CD4-positive, alpha-beta T cell (primary cell): ENCODE results near the gene SACS. TPM values are rescaled to one million over a fixed set of nuclear protein-coding genes. Genes with fewer than 3 reads are reported as not detected.

Experiments
- ATAC-seq: fragments of 200-7000 bp; cut with Tn5 transposase; one replicate; pipeline ENCODE4 v1.10.0; 2022; ENCODE audit warnings: mild to moderate bottlenecking; ENCODE audit not compliant: poor library complexity
- CTCF ChIA-PET: fragments of 350-600 bp; sonication (Branson Sonifier 250); formaldehyde crosslinking; loops from one replicate; lab custom pipeline; 2021; ENCODE audit warnings: antibody characterized with exemption, inconsistent platforms; lab: Charles Lee
- POLR2A ChIA-PET: fragments of 350-600 bp; sonication (Branson Sonifier 250); formaldehyde crosslinking; loops from one replicate; lab custom pipeline; 2021; ENCODE audit warnings: antibody characterized with exemption, inconsistent platforms; lab: Charles Lee
- DNase-seq, 14 experiments: peaks; one replicate each; pipeline ENCODE4 v3.0.0-alpha.2; 2013 to 2020; ENCODE audit warnings: mixed read lengths in 2 of 14
- H3K27ac ChIP-seq, 2 donors: one replicate each; pipeline versions ENCODE4 v1.5.1 to v1.7.0; 2013; ENCODE audit warnings: low read length in 2 of 2, low read depth in 1 of 2, mild to moderate bottlenecking in 1 of 2
- H3K27me3 ChIP-seq, 2 experiments: 1 replicate in 1 of 2; 2 replicates in 1 of 2; pipeline versions ENCODE4 v1.6.1 to v1.7.0; 2013; ENCODE audit warnings: low read length in 2 of 2, control low read depth in 1 of 2, mild to moderate bottlenecking in 1 of 2, moderate library complexity in 1 of 2; ENCODE audit not compliant: insufficient read depth in 2 of 2, control insufficient read depth in 1 of 2
- H3K36me3 ChIP-seq: one replicate; pipeline ENCODE4 v1.6.1; 2013; ENCODE audit warnings: low read length, control low read depth; ENCODE audit not compliant: insufficient read depth
- H3K4me1 ChIP-seq: one replicate; pipeline ENCODE4 v1.6.1; 2013; ENCODE audit warnings: low read length, control low read depth; ENCODE audit not compliant: insufficient read depth
- H3K4me3 ChIP-seq: one replicate; pipeline ENCODE4 v1.5.1; 2013; ENCODE audit warnings: mild to moderate bottlenecking, low read length, moderate library complexity
- H3K9me3 ChIP-seq, 2 experiments: 1 replicate in 1 of 2; 2 replicates in 1 of 2; pipeline versions ENCODE4 v1.6.1 to v1.7.0; 2013; ENCODE audit warnings: low read length in 2 of 2, mild to moderate bottlenecking in 2 of 2, control low read depth in 1 of 2, moderate library complexity in 1 of 2; ENCODE audit not compliant: control insufficient read depth in 1 of 2, insufficient read depth in 1 of 2
- H3K27ac Mint-ChIP-seq: one replicate; pipeline ENCODE4 v1.8.0; 2020; ENCODE audit warnings: mixed read lengths
- H3K27me3 Mint-ChIP-seq: one replicate; pipeline ENCODE4 v1.8.0; 2021; ENCODE audit warnings: mixed read lengths
- H3K36me3 Mint-ChIP-seq: one replicate; pipeline ENCODE4 v1.8.0; 2021; ENCODE audit warnings: low read depth, mixed read lengths
- H3K4me1 Mint-ChIP-seq: one replicate; pipeline ENCODE4 v1.8.0; 2021; ENCODE audit warnings: low read depth, mixed read lengths
- H3K4me3 Mint-ChIP-seq: one replicate; pipeline ENCODE4 v1.8.0; 2020; ENCODE audit warnings: mild to moderate bottlenecking, mixed read lengths
- H3K9me3 Mint-ChIP-seq: one replicate; pipeline ENCODE4 v1.8.0; 2020; ENCODE audit warnings: mixed read lengths
- intact Hi-C, 2 experiments: fragments of 100-400 bp; cut with DNase I in 1 of 2; cut with micrococcal nuclease in 1 of 2; formaldehyde crosslinking; loops; one replicate each; pipeline versions ENCODE4 v1.15.1 to v1.9.0; 2023 to 2025; cut with DNase I, micrococcal nuclease
- total RNA-seq, 174 experiments: library from RNA in 2 of 174; stranded (reverse) in 2 of 174; gene quantifications; one replicate each; pipeline ENCODE4 v1.2.3 and lab custom pipeline; 2021 to 2026
- TF ChIP-seq, protein P1 (sequence below): fragments of 200-600 bp; IDR thresholded peaks from one replicate; pipeline ENCODE4 v1.8.0; 2022; ENCODE audit warnings: antibody characterized with exemption, mild to moderate bottlenecking

SACS gene
- total RNA-seq, 2 experiments from 2014 or later, result 8.7 to 11.6 TPM

DNA sequence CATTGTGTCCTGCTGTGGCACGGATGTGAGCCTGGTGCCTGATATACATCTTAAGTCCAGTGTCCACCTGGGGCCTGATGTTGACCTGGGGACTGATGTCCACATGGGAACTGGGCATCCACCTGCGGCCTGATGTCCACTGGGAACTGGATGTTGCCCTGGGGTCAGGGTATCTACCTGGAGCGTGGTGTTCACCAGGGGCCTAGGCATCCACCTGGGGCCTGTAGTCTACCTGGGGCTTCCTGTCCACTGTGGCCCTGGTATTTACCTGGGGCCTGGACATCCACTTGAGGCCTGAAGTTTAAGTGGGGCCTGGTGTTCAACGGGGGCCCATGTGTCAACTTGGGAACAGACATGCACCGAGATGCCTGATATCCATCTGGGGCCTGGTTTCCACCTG, 11.9 kb downstream of the SACS start:
- H3K36me3 ChIP-seq, result no peaks in the 10 kb centered on the region
- no peaks in the 10 kb centered on the region for H3K27me3 ChIP-seq
- Mint-ChIP-seq H3K27me3 (no peaks in the 10 kb centered on the region), H3K9me3 (no peaks in the 10 kb centered on the region), H3K36me3 (no peaks in the 10 kb centered on the region), H3K4me1 (no peaks in the 10 kb centered on the region), H3K27ac (no peak overlapping the region), H3K4me3 (no peak overlapping the region)
- no peak overlapping the region for H3K4me3 ChIP-seq
- peaks cover 0 to 6% of the 10 kb centered on the region in 2 experiments for H3K9me3 ChIP-seq
- CTCF ChIA-PET, result no interaction called here
- POLR2A ChIA-PET, result no interaction called here
- intact Hi-C loops, result no loop called here
- DNase-seq (no peak), ATAC-seq (no peak)
- TF ChIP-seq, protein P1, sequence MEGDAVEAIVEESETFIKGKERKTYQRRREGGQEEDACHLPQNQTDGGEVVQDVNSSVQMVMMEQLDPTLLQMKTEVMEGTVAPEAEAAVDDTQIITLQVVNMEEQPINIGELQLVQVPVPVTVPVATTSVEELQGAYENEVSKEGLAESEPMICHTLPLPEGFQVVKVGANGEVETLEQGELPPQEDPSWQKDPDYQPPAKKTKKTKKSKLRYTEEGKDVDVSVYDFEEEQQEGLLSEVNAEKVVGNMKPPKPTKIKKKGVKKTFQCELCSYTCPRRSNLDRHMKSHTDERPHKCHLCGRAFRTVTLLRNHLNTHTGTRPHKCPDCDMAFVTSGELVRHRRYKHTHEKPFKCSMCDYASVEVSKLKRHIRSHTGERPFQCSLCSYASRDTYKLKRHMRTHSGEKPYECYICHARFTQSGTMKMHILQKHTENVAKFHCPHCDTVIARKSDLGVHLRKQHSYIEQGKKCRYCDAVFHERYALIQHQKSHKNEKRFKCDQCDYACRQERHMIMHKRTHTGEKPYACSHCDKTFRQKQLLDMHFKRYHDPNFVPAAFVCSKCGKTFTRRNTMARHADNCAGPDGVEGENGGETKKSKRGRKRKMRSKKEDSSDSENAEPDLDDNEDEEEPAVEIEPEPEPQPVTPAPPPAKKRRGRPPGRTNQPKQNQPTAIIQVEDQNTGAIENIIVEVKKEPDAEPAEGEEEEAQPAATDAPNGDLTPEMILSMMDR, result no peak
- H3K27ac ChIP-seq, result no peak overlapping the region
- H3K4me1 ChIP-seq, result no peaks in the 10 kb centered on the region

DNA sequence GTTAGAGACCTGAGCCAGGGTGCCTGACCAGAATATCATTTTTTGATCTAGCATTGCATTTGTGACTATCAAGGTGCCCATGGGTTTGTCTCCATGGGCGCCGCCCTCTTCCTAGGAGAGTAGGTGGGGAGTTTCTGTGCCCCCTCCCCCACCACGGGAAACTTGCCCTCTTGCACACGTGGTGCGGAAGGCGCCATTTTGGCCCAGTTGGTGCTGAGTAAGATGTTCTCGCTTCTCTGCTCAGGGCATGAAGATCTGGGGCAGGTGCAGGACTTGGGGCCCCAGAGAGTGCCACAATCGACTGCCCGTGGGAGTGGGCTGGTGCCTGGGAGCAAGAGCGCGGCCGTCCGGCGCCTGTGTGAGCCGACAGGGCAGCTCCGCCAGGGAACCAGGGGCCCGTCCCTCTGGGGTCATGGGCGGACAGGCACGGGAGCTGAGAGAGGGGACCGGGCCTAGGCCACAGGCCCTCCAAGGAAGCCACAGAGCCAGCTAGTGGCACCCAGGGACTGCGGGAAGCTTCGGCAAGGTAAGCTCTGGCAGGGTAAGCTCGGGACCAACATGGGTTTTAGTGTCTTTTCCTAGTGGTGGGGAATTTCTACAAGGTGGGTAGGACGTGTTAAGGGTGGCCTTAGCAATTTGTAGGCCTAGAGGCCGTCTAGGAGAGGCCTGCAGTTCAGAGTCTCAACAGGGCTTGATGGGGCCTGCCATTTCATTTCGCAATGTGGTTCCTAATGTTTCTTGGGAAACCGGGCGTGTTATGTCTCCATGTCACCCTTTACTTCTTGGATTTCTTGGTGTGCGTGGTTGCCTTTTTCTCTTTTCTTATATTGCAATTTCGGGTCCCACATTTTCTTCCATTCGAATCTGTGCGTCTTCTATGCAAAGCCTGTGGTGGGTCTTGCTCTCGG, 14.5 kb downstream of the SACS start:
- CTCF ChIA-PET, result no interaction called here
- no peak for DNase-seq

GRCh38 chr13:23414682-23415081, 18.8 kb downstream of the SACS start:
- TF ChIP-seq, protein P1, result no peak
- no peaks in the 10 kb centered on the region for H3K36me3 Mint-ChIP-seq
- H3K9me3 ChIP-seq, result peaks cover 0 to 6% of the 10 kb centered on the region in 2 experiments
- H3K27me3 Mint-ChIP-seq, result no peaks in the 10 kb centered on the region
- no peaks in the 10 kb centered on the region for H3K27me3 ChIP-seq
- no peaks in the 10 kb centered on the region for H3K4me1 Mint-ChIP-seq
- ATAC-seq (no peak), DNase-seq (no peak)
- H3K4me1 ChIP-seq, result no peaks in the 10 kb centered on the region
- CTCF ChIA-PET, result no interaction called here
- POLR2A ChIA-PET, result no interaction called here
- no peak overlapping the region for H3K4me3 Mint-ChIP-seq
- H3K36me3 ChIP-seq, result no peaks in the 10 kb centered on the region
- no peaks in the 10 kb centered on the region for H3K9me3 Mint-ChIP-seq
- H3K27ac Mint-ChIP-seq, result no peak overlapping the region
- H3K27ac ChIP-seq, result no peak overlapping the region
- intact Hi-C loops, result no loop called here
- no peak overlapping the region for H3K4me3 ChIP-seq

More for the DNA sequence above, 14.5 kb downstream of the SACS start:
- Mint-ChIP-seq H3K4me3 (no peak overlapping the region), H3K36me3 (no peaks in the 10 kb centered on the region), H3K27ac (no peak overlapping the region), H3K4me1 (no peaks in the 10 kb centered on the region), H3K27me3 (no peaks in the 10 kb centered on the region), H3K9me3 (no peaks in the 10 kb centered on the region)
- Histone ChIP-seq H3K4me3 (no peak overlapping the region), H3K27ac (no peak overlapping the region), H3K4me1 (no peaks in the 10 kb centered on the region), H3K36me3 (no peaks in the 10 kb centered on the region), H3K9me3 (peaks cover 0 to 6% of the 10 kb centered on the region in 2 experiments), H3K27me3 (no peaks in the 10 kb centered on the region)
- TF ChIP-seq, protein P1, result no peak
- no peak for ATAC-seq
- intact Hi-C loops, result no loop called here
- POLR2A ChIA-PET, result no interaction called here
